NB4 (cell line): ENCODE data around the gene INSIG1.

Experiments used
- POLR2A ChIP-seq: IDR thresholded peaks from 2 replicates; pipeline ENCODE4 v1.6.1; 2011; ENCODE audit warnings: mild to moderate bottlenecking; ENCODE audit not compliant: insufficient read length; ENCODE audit errors: extremely low read depth
- TF ChIP-seq, protein P1 (sequence below): IDR thresholded peaks from one replicate; pipeline ENCODE4 v1.5.1; 2012; ENCODE audit warnings: low read depth, low read length

DNA sequence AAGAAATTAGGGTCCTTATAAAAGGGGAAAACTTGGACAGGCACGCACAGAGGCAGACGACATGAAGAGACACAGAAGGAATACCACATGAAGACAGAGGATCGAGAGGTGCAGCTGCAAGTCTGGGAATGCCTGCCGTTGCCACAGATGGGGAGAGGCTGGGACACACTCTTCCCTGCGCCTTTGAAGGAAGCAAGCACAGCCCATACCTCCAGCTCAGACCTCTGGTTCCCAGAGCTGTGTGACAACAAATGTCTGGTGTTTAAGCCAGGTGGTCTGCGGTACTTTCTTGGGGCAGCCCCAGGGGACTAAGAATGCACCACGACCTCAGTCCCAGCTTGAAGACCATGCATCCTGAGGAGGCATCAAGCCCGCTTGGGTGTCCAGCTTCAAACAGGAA, 18.3 kb downstream of the INSIG1 start:
- TF ChIP-seq POLR2A, result no peak
- TF ChIP-seq, protein P1, sequence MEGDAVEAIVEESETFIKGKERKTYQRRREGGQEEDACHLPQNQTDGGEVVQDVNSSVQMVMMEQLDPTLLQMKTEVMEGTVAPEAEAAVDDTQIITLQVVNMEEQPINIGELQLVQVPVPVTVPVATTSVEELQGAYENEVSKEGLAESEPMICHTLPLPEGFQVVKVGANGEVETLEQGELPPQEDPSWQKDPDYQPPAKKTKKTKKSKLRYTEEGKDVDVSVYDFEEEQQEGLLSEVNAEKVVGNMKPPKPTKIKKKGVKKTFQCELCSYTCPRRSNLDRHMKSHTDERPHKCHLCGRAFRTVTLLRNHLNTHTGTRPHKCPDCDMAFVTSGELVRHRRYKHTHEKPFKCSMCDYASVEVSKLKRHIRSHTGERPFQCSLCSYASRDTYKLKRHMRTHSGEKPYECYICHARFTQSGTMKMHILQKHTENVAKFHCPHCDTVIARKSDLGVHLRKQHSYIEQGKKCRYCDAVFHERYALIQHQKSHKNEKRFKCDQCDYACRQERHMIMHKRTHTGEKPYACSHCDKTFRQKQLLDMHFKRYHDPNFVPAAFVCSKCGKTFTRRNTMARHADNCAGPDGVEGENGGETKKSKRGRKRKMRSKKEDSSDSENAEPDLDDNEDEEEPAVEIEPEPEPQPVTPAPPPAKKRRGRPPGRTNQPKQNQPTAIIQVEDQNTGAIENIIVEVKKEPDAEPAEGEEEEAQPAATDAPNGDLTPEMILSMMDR, result no peak
